GM23338 (cell line): ENCODE data around the gene NEURL1.

Experiments used
- EZH2 ChIP-seq: fragments of 200-600 bp; sonication (generic); IDR thresholded peaks from one replicate; pipeline ENCODE4 v1.8.0; 2017; ENCODE audit warnings: antibody characterized with exemption, mild to moderate bottlenecking, low read depth; ENCODE audit not compliant: unreplicated experiment
- REST ChIP-seq: IDR thresholded peaks from one replicate; pipeline ENCODE4 v1.6.1; 2018; ENCODE audit warnings: antibody characterized with exemption; ENCODE audit not compliant: unreplicated experiment

- TF ChIP-seq REST (no peak), EZH2 (no peak)
Observed at GRCh38 chr10:103448746-103449145, 44.8 kb upstream of the NEURL1 start.
